NCI-H2029 (cell line): ENCODE measurements around the gene BBS9.
A peak's percentile ranks its signal among the peaks of the same experiment; 100 is the strongest.

Experiments used
- DNase-seq: peaks from one replicate; lab custom pipeline; 2025; lab: John Stamatoyannopoulos, UW

Gene BBS9

DNA sequence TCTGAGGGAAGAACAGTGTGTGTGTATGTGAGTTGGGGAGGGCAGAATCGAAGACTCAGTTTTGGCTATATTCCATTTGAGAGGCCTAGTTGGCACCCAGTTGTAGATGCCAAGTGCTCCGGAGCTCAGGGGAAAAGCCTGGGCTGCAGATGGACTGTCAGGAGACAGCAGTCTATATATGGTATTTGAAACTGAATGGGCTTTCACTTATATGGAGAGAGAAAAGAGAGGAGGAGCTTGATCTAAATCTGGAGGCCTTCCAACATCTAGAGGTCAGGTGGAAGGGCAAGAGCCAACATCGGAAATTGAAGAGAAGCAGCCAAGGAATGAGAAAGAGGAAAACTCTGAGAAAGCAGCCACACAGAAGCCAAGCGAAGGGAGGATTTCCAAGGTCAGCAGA, 425.2 kb downstream of the BBS9 start:
- DNase-seq: peak; percentile 11

DNA sequence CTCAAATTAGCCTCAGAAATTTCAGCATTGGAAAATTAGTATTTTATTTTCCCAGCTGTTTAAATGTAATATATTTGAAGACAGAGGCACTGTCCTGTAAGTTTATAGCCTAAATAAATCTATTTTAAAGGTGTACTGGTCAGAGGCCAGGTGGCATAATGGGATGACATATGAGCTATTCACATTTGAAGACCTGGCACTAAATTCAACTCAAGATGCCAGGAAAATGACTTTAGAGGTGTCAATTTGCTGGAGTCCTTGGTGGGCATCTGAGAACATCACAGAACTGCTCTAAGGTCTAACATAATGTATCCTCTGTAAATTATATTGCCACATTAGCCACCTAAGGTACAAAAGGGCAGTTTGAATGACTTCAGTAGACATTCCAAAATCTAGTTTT, 427.1 kb downstream of the BBS9 start:
- DNase-seq: no peak

DNA sequence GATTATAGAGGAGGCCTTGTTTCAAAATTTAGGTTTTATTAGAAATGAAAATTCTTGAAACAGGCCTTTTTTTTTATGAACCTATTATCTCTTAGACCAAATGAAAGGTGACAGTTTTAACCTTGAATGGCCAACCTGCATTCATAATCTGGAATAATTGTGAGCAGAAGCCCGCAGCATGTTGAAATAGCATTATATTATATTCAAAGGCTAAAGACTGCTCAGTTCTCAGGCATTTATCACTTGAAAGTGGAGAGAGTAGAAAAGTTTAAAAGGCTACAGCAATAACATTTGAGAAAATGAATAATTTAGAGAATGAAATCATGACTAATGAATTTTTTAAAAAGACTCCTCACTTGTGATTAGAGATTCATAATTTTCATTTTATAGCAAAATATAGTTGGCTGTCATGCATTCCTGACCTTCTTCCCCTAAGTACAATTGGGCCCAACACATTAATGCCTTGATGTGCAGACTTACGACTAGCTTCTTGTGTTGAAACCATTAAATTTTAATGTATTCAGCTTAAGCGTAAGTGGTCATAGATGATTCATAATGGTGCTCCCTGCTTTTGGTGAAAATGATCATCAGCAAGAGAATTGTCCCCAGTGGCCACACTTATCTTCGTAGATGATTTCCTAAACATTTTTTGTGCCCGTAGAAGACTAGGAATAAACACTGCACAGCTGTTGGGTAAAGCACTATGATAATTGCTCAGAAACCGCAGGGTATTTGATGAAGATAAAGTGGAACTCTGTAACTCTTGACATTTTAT, 429.4 kb downstream of the BBS9 start:
- DNase-seq: no peak

DNA sequence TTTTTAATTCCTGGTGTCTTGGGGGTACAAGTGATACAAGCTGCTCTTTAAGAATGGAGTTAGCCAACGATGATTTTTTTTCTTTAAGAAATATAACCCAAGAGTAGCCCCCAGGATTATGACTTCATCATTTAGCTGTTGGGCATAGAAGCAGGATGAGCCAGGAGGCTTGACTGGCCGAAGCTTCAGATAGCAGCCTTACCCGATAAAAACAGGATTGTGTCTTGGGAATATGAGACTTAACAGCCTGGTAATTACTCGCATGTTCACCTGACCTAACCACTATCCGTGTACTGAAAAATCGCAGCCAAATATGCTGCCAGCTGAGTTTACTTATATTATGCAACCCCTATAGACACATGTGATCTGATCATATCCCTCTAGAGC, 430.0 kb downstream of the BBS9 start:
- no peak for DNase-seq

DNA sequence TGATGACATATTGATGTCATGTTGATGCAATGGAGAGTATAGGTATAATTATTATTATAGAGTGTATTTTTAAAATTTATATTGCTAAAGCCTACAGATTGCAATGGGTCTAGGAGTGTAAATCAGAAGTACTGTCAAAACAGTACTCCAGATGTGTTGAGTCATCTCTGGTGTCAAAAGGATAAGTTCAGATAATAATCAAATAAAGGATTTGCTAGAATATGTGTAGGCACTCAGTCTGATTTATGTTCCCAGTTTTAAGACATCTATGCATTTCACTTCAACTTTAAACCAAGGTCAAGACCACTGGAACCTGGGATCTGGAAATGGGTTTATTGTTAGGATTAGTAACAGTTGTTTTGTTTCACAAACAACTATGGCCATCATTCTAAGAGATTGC, 433.6 kb downstream of the BBS9 start:
- DNase-seq: no peak

DNA sequence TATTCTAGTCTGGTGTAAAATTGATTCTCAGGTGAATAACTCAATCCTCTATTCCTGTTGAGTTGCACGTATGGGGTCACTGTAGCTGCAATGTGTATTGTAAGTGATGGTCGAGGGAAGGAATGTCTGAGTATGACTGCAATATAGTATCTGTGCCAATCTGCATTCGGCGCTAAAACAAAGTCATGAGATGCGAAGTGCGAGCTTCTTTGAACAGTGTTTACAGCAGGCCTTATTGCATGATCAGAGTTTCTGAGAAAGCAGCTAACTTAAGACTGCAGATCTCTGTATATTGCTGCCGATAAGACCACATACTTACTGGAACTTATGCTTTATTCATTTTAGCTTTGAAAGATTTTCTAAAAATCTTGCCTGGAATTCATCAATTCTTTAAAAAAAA, 434.3 kb downstream of the BBS9 start:
- no peak for DNase-seq

DNA sequence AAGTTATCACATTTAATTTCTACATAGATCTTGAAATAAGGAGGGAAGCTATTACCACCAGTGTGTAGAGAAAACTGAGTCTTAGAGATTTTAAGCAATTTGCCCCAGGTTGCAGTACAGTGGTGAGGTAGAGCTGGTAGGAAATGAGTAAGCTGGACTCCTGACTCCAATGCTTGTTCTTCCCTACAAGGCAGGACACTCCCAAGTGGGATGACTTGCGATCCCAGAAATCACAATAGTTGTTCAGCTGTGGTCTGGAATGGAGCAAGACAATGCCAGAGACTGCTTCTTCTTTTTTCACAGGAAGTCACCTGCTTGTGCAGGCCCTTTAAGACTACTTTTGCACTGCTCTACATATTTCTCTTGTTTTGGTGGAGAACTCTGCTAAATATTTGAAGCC, 448.8 kb downstream of the BBS9 start:
- DNase-seq: no peak

DNA sequence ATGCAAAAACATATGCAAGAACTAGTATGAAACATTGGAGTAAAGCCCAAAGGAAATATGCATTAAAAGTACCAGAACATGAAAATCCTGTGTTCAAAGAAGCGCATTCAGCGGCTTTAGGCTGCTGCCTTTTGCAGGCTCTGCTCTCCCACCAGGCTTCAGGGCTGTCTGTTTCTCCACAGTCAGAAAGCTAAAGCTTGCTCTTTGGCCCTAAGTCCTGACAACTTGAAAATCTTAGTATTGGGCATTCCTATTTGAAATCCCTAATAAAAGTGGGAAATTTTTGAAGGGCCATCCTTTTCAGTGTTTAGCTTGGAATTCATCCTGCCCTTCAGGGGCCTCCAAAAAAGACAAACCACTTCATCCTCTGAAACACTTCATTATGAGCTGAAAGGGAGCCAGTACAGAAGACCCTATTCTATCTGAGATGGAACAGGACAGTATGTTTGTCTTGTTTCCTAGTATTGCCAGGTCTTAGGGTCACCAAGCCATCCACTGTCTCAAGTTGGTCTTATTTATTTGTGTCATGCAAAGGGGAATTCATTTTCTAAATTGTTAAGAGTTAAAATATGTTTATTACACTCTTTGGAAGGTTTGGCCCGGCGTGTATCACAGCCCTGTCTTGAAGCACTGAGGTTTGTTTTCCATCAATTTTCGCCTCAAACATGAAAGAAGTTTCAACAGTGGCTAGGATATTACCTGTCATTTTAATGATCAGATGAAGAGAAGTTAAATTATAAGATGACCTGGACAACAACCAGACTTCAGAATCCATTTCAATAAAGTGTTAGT, 449.7 kb downstream of the BBS9 start:
- DNase-seq: no peak

DNA sequence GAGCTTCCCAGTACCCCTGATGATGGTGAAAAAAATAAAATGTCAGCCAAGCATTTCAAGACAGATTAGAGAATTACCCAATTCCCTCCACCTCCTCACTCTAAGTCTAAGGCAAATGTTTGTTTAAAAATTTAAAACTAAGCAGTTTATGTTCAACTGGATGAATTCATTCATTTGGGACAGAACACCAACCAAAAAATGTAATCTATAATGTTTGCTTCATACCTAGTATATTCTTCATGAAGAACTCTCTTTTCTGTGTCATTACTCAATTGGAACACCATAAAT, 450.3 kb downstream of the BBS9 start:
- DNase-seq: no peak

DNA sequence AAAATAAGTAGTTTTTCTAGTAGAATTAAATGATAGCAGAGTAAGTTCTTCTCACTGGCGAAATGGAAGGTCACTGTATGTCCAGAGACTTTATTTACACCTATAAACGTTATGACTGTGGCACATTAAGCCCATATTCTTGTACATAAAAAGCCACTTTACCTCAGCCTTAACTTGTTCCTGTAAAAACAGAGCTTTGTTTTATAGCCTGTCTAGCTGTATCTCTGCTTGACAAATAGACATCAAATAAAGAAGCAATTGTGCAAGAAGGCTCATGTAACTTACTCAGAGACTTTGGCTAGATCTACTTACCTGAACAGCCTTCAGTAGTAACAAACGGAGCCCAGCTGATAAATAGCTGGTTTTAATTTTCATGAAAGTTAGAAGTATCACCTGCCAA, 451.9 kb downstream of the BBS9 start:
- DNase-seq: no peak

DNA sequence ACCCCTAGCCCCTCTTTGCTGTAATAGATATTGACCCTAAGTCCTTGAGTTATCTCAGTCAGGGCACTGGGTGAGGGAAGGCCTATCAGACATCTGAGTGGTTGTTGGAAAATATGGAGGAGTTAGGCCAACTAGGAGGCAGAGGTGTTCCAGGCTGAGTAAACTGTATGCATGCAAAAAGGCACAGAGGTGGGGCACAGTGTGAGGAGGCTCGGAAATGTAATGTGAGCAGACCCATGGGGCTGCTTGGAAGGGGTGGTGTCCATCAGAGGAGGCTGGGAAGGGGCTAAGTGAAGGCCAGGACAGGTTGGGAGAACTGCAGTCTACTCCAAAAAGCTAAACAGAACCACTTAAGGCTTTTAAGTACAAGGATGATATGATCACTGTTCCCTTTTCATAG, 452.7 kb downstream of the BBS9 start:
- no peak for DNase-seq

DNA sequence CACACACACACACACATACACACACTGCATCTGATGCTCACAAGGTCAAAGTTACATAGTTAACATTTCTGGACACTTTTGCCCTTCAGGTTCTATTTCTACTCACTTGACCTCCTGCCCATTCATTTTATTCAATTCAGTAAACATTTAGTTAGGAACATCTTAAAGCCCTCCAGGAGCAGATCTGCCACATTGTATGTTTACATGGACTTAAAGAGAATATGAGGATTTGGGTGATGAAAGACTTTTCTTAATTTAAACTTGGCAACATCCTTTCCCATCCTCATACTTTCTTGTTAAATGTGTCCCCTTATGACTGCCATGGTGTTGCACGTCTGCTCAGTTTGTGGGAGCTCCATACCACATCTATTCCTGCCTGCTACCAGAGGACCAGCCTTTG, 453.2 kb downstream of the BBS9 start:
- no peak for DNase-seq

DNA sequence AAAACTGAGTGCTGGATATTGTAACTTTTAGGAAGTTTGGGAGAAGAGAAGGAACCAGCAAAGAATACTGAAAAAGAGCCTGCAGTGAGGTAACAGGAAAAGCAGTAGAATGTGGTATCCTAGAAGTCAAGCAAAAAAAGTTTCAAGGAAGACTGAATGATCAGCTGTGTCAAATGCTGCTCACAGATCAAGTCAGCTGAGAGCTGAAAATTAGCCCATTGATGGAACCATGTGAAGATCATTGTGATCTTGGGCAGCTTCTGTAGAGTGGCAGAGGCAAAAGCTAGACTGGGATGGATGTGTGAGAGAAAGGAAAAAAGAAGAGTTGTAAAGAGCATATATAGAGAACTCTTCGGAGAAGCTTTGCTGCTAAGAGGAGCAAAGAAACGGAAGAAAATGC, 460.5 kb downstream of the BBS9 start:
- no peak for DNase-seq

DNA sequence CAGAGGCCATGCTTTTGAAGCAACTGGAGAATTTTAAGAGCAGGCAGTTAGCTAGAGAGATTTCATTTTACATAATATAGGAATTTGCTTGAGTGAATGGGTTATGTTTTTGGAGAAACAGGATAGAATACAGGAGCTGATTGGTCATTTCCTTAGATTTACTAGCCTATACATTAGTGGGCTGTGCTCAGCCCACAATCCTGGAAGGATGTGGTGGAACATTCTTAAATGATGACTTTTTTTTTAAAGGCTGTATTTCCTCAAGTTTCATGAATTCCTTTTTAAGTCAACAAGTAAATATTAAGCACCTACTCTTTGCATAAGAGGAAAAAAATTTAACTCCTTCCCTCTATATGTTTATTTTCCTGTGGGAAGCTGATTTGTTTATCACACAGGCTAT, 461.6 kb downstream of the BBS9 start:
- no peak for DNase-seq

DNA sequence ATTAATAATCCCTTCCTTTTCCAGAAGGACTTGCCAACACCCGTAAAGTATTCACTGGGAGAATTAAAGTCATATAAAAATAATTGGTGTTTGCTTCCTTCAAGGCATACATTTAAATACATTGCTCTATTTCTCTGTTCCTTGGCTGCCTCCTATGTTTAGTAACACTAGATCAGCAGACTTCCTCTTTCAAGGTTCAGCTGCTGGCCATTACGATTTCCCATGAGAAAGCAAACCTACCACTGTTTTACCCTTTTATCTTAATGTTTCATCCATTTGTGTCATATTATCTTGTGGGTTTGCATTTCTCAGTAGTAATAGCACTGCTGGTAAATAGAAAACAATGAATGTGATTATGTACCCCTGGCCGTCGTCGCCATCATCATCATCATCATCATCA, 462.1 kb downstream of the BBS9 start:
- DNase-seq: no peak

DNA sequence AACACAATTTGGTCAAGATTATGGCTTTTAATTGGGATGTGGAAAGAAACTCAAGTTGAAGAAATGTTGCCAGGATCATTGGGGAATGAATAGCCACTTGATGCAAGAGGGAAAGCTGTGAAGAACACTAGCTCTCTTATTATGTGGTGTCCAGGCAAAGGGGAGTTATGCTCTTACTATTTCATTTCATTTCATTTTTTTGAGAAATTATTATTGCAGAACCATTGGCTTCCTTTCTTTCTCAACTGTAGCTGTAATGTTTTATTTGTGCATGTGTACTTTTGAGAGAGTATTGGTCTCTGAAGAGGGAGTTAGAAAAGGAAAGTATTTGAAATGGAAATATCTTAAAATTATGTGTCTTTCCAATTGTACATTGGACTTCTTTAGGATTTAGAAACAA, 463.4 kb downstream of the BBS9 start:
- DNase-seq: no peak

DNA sequence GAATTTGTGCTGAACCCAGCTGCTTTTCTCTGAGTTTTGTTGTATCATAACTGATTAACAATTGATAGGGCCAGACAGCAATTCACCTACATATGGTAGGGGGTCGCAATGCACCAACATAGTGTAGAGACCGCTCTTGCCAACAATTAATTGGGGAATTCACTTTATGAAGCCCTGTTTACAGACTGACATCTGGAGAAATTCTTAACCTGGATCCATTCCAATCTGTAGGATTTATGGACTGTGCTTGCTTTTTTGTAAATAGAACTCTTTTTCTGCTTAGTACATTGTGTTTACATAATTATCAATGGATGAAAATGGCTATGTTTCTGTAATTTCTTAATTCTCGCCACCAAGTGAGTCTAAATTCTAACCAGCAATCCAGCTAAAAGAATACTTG, 464.2 kb downstream of the BBS9 start:
- no peak for DNase-seq

DNA sequence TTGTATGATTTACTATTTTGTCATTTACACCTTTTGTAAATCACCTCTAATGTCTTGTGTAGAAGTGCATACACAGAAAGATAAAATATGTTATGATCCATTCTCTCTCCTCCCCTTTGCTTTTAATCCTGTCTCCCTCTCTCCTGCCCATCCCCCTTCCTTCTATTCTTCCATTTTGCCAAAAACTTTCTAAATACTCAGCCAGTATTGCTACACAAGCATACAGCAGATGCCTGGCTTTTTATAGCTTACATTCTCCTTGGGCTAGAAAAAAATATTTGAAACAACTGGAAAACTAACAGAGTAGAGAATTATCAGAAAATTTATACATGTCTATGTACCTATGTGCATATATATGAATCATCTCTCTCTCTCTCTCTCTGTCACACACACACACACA, 467.3 kb downstream of the BBS9 start:
- no peak for DNase-seq

DNA sequence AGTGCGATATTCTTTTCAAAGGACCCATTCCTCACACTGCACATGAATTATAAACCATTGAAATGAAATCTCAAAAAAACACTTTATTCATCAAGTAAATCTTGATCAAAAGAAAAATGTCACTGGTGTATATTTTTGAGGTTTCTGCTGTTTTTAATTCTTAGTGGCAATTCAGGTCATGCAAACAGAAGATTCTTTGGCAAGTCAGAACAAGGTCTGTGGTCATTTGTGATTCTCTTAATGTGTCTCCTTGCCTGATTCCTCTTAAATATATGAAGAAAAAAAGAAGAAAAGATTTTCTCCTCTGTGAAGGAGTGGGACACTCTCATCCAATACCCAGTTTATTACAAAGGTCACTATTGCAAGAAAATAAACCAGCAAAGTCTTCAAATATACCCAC, 467.8 kb downstream of the BBS9 start:
- DNase-seq: no peak

DNA sequence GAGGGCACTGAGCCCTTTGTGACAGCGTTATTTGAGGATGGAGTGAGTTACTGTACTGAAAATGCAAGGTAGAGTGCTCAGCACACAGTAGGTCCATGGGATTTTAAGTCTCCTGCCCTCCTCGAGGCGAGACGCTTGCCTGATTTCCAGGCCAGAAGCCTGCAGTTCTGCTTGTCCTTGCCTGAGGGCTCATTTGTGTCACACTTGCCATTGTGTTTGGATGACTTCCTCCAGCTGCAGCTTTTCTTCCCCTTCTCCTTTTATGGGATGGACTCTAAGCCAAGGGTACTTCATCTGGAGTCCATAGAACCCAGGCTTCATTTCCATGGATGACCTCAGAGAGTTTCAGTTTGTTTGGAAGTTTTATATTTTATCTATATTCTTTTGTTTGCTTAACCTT, 471.7 kb downstream of the BBS9 start:
- DNase-seq: peak; percentile 81

DNA sequence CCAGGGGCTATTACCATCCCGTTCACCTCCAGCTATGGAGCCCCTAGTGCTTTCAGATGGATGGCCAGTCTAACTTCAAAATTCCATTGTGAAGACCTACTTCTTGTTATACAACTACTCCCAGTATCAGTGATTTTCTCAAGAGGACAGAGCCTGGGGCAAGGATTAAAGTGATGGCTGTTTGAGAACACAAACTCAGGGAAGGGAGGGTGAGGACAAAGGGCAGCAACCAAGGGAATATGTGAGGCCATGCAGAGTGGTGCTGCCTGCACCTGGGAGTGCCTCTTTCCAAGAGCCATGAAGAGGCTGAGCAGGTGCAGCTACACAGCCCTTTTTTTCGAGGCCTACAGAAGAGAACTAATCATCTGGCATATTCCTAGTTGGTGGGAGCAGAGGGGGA, 472.5 kb downstream of the BBS9 start:
- DNase-seq: no peak

DNA sequence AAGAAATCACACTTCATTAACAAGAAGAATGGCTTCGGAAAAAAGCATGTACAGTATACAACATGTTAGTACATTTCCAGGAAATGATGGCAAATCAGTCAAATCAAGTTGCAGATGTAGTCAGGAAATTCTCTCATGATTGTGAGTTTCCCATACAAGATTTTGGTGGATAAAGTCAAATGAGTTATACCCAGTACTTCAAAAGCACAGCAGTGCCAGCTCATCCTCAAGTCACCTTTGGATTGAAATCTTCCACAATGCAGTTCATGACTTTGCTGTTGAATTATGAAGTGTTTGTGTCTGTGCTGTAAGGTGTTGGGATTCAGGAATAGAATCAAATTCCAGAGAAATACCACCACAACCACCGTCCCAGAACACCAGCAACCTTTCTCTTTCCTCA, 474.7 kb downstream of the BBS9 start:
- DNase-seq: no peak

DNA sequence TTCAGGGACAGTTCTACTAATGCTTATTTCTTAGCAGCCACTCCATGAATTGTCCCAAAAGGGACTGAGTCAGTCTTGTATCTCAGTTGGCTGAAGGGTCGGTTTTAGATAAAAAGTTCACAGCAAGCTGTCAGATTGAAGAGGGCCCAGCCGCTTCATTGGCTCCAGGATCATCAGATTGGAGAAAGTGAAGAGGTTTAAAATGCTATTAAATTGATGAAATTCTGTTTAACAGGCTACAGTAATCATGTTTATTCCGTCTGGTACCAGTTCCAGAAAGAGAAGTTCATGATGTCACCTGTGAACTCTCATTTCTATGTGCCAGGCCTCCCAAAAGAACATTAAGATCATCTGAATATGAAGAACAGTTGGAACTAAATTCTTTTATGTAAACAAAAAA, 481.6 kb downstream of the BBS9 start:
- no peak for DNase-seq

DNA sequence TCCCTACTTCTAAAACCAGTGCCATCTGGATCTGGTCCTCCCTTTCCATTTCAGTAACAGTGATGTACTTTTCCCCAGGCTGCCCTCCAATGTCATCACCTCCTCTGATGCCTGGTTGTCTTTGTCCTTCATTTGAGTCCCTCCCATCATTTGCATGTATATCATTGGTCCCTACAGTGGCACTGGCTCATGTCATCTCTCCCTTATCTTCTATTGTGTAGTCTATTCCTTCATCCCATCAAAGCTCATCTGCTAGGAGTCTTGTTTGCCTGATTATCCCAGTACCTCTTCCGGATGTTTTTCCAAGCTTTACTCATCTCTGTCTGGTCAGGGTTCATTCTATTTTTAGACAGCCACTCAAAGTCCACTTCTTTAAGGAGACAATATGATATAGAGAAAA, 483.1 kb downstream of the BBS9 start:
- DNase-seq: no peak
